Measurements from ENCODE around the gene TPCN1. TPM values are rescaled to one million over a fixed set of nuclear protein-coding genes. Genes with fewer than 3 reads are reported as not detected.
A peak's percentile ranks its signal among the peaks of the same experiment; 100 is the strongest.

The TPCN1 gene
- total RNA-seq, 1 experiment from 2014 or later: 13.5 TPM

GRCh38 chr12:113232089-113232839 lies 11.0 kb downstream of the TPCN1 start:
- Histone ChIP-seq H3K79me1 (ENCODE audit: insufficient read depth, low read depth, low read length, poor library complexity, severe bottlenecking) (no peaks in the 10 kb centered on the region), H3K23me2 (ENCODE audit: insufficient read length, low read depth, low read length, poor library complexity, severe bottlenecking) (no peaks in the 10 kb centered on the region), H3K4me2 (ENCODE audit: insufficient read depth, insufficient read length, low read length) (peak overlapping the region; percentile 34), H2BK12ac (ENCODE audit: insufficient read length, low read depth, low read length) (no peak overlapping the region), H3K18ac (ENCODE audit: insufficient read length, low read depth, low read length) (peak overlapping the region; percentile 87), H2BK15ac (ENCODE audit: low read depth, low read length) (no peak overlapping the region), H4K8ac (replicated peaks; ENCODE audit: insufficient read length, low read depth, low read length) (no peak overlapping the region), H3K56ac (ENCODE audit: insufficient read length, low read depth, low read length) (no peak overlapping the region), H3K4ac (ENCODE audit: low read depth, low read length) (no peak overlapping the region), H2BK20ac (ENCODE audit: low read depth, low read length, poor library complexity, severe bottlenecking) (no peak overlapping the region), H3K27me3 (ENCODE audit: insufficient read depth, low read length) (no peaks in the 10 kb centered on the region), H3K9ac (ENCODE audit: extremely low read depth, insufficient read length, low read length) (no peak overlapping the region), H3T11ph (ENCODE audit: low read length) (no peak overlapping the region), H4K5ac (ENCODE audit: insufficient read length, low read depth, low read length) (no peak overlapping the region), H2BK5ac (ENCODE audit: insufficient read length, low read length) (no peak overlapping the region), H3K14ac (ENCODE audit: insufficient read depth, low read length) (peak overlapping the region; percentile 21), H3K23ac (ENCODE audit: insufficient read length, low read depth, low read length) (no peak overlapping the region), H2BK120ac (ENCODE audit: low read depth, low read length, poor library complexity, severe bottlenecking) (no peak overlapping the region), H3K4me1 (ENCODE audit: insufficient read depth, low read length) (peaks cover 6% of the 10 kb centered on the region; the same call in 1 of the 2 replicates), H3K27ac (ENCODE audit: insufficient read length, low read depth, low read length) (no peak overlapping the region), H4K20me1 (ENCODE audit: control insufficient read depth, insufficient read depth, insufficient read length) (no peaks in the 10 kb centered on the region), H3K79me2 (ENCODE audit: insufficient read depth, low read length) (no peaks in the 10 kb centered on the region), H2AK5ac (ENCODE audit: insufficient read length, low read length) (no peak overlapping the region), H3K9me3 (ENCODE audit: control insufficient read depth, low read depth, low read length) (no peaks in the 10 kb centered on the region), H2AFZ (ENCODE audit: low read length) (no peak overlapping the region), H4K91ac (ENCODE audit: insufficient read length, low read depth, low read length) (no peak overlapping the region)
- no CpG with 5 or more reads among the region's 18 CpGs for whole genome bisulfite sequencing (ENCODE audit: extremely low coverage, insufficient read length, low lambda C conversion rate)
- Mint-ChIP-seq H3K36me3 (ENCODE audit: insufficient read depth in 1 of 3, low read depth in 3 of 3) (peaks cover 27 to 36% (median 32%) of the 10 kb centered on the region in 3 experiments), H3K27ac (peak overlapping the region in 1 of 3 experiments; percentile 93; a peak in 2 of 7 replicates), H3K4me3 (no peak overlapping the region; a peak in 1 of 5 replicates), H3K4me1 (peaks cover 30 to 31% of the 10 kb centered on the region in 2 experiments), H3K9me3 (peaks cover 0 to 3% of the 10 kb centered on the region in 2 experiments; a peak in 2 of 5 replicates), H3K27me3 (ENCODE audit: low read depth) (no peaks in the 10 kb centered on the region)
- no peak for TF ChIP-seq CTCF (conservative IDR thresholded peaks at IDR 0.05)
- DNase-seq: no peak

Measured in H9 (cell line).